WTC11 (cell line): ENCODE measurements around the gene LGALS3. TPM values are rescaled to one million over a fixed set of nuclear protein-coding genes. Genes with fewer than 3 reads are reported as not detected.

Experiments
- ATAC-seq: fragments of 200-7000 bp; cut with Tn5 transposase; 2 replicates; pipeline ENCODE4 v1.10.0; 2021; ENCODE audit warnings: mild to moderate bottlenecking, moderate library complexity
- CTCF ChIA-PET: fragments of 300-600 bp; sonication (Branson Sonifier 250); formaldehyde crosslinking; loops from one replicate; lab custom pipeline; 2021; ENCODE audit warnings: antibody characterized with exemption; lab: Charles Lee
- POLR2A ChIA-PET: fragments of 350-600 bp; sonication (Branson Sonifier 250); formaldehyde crosslinking; loops from one replicate; lab custom pipeline; 2021; ENCODE audit warnings: antibody characterized with exemption; lab: Charles Lee
- DNase-seq: peaks from one replicate; pipeline ENCODE4 v3.0.0; 2021; ENCODE audit warnings: low spot score
- H3K27ac Mint-ChIP-seq: 2 replicates; pipeline ENCODE4 v1.8.0; 2021; ENCODE audit warnings: mixed read lengths
- H3K27me3 Mint-ChIP-seq: 2 replicates; pipeline ENCODE4 v1.8.0; 2021; ENCODE audit warnings: low read depth, mild to moderate bottlenecking, moderate library complexity, mixed read lengths
- H3K36me3 Mint-ChIP-seq: 2 replicates; pipeline ENCODE4 v1.8.0; 2021; ENCODE audit warnings: mixed read lengths
- H3K4me1 Mint-ChIP-seq: 2 replicates; pipeline ENCODE4 v1.8.0; 2022; ENCODE audit warnings: mixed read lengths
- H3K4me3 Mint-ChIP-seq: 2 replicates; pipeline ENCODE4 v1.8.0; 2021; ENCODE audit warnings: mild to moderate bottlenecking, moderate library complexity, mixed read lengths
- H3K9me3 Mint-ChIP-seq: 2 replicates; pipeline ENCODE4 v1.8.0; 2021; ENCODE audit warnings: mixed read lengths
- ETV6 ChIP-seq: sonication (generic); formaldehyde crosslinking; IDR thresholded peaks from 2 replicates; pipeline ENCODE4 v1.8.1; 2022; ENCODE audit warnings: mild to moderate bottlenecking, missing genetic modification reagents
- FOXJ3 ChIP-seq: sonication (generic); formaldehyde crosslinking; IDR thresholded peaks from 2 replicates; pipeline ENCODE4 v1.9.0; 2021; ENCODE audit warnings: missing genetic modification reagents, mild to moderate bottlenecking, borderline replicate concordance
- JUN ChIP-seq: sonication (generic); formaldehyde crosslinking; IDR thresholded peaks from 2 replicates; pipeline ENCODE4 v1.8.0; 2023; ENCODE audit warnings: mild to moderate bottlenecking, missing genetic modification reagents
- NFYB ChIP-seq: sonication (generic); formaldehyde crosslinking; conservative IDR thresholded peaks from 2 replicates; pipeline ENCODE4 v1.8.0; 2022; ENCODE audit warnings: low read depth, missing genetic modification reagents
- ZBTB21 ChIP-seq: sonication (generic); formaldehyde crosslinking; IDR thresholded peaks from 2 replicates; pipeline ENCODE4 v1.8.1; 2023; ENCODE audit warnings: mild to moderate bottlenecking, missing genetic modification reagents, borderline replicate concordance
- ZNF121 ChIP-seq: sonication (generic); formaldehyde crosslinking; IDR thresholded peaks from 2 replicates; pipeline ENCODE4 v1.8.0; 2023; ENCODE audit warnings: missing genetic modification reagents
- ZNF219 ChIP-seq: sonication (generic); formaldehyde crosslinking; IDR thresholded peaks from 2 replicates; pipeline ENCODE4 v1.8.0; 2023; ENCODE audit warnings: missing genetic modification reagents, mild to moderate bottlenecking, borderline replicate concordance
- ZNF232 ChIP-seq: sonication (generic); formaldehyde crosslinking; IDR thresholded peaks from 2 replicates; pipeline ENCODE4 v1.8.0; 2022; ENCODE audit warnings: mild to moderate bottlenecking, missing genetic modification reagents
- ZNF423 ChIP-seq: fragments of 250-450 bp; sonication (Bioruptor Pico); IDR thresholded peaks from 2 replicates; pipeline ENCODE4 v2.1.2; 2022; ENCODE audit warnings: mild to moderate bottlenecking, moderate library complexity
- total RNA-seq: library from RNA; stranded (reverse); gene quantifications from 3 replicates; pipeline ENCODE4 v1.2.3, GENCODE V29; 2021
- TF ChIP-seq, protein P1 (sequence below): sonication (generic); formaldehyde crosslinking; IDR thresholded peaks from 2 replicates; pipeline ENCODE4 v1.8.1; 2022; ENCODE audit warnings: missing genetic modification reagents, borderline replicate concordance
- TF ChIP-seq, protein P2 (sequence below): sonication (generic); formaldehyde crosslinking; IDR thresholded peaks from 2 replicates; pipeline ENCODE4 v1.8.1; 2023; ENCODE audit warnings: mild to moderate bottlenecking, moderate library complexity, missing genetic modification reagents
- TF ChIP-seq, protein P3 (sequence below): fragments of 250-450 bp; sonication (Bioruptor Pico); IDR thresholded peaks from 2 replicates; pipeline ENCODE4 v1.9.0; 2021; ENCODE audit warnings: mild to moderate bottlenecking, borderline replicate concordance
- TF ChIP-seq, protein P4 (sequence below): fragments of 200-600 bp; IDR thresholded peaks from 2 replicates; pipeline ENCODE4 v1.8.0; 2022; ENCODE audit warnings: antibody characterized with exemption
- TF ChIP-seq, protein P5 (sequence below): fragments of 250-450 bp; sonication (Bioruptor Pico); IDR thresholded peaks from 2 replicates; pipeline ENCODE4 v1.9.0; 2021; ENCODE audit warnings: mild to moderate bottlenecking
- TF ChIP-seq, protein P6 (sequence below): sonication (generic); formaldehyde crosslinking; IDR thresholded peaks from 2 replicates; pipeline ENCODE4 v1.8.0; 2022; ENCODE audit warnings: mild to moderate bottlenecking, missing genetic modification reagents

LGALS3 gene
- total RNA-seq, 1 experiment from 2014 or later = 5.8 TPM

DNA sequence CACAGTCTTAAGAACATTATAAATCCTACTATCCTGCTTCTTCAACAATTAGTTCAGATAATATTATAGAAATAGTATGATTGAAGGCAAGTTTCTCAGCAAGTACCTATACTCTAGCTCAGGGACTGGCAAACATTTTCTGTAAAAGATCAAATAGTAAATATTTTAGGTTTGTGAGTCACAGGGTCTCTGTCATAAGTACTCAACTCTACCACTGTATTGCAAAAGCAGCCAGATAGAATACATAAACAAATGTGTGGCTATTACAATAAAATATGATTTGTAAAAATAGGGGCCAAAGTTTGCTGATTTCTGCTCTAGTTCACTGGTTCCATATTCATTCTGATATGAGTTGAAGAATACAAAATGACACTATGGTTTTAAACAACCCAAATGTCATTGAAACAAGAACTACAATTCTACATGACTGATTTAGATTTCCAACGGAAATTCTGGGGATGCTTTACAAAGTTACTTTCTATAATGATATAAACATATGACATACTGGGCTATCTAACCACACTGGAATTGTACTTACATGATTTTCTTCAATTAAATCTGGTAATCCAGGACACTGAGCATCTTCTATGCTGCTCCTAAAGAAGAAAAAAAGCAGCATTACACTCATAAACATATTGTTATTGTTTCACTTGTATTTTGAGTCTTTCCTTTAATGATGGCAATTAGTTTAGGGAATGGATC, 23.2 kb downstream of the LGALS3 start:
- Mint-ChIP-seq H3K36me3 (peaks cover 77% of the 10 kb centered on the region), H3K27me3 (no peaks in the 10 kb centered on the region), H3K4me1 (no peaks in the 10 kb centered on the region), H3K4me3 (no peak overlapping the region), H3K27ac (no peak overlapping the region), H3K9me3 (no peaks in the 10 kb centered on the region)
- DNase-seq = no peak
- ChIA-PET POLR2A (no interaction called here), CTCF (no interaction called here)
- TF ChIP-seq ZNF232 (CRISPR knock-in tag) (no peak), ZNF219 (CRISPR knock-in tag) (no peak), ETV6 (CRISPR knock-in tag) (no peak), ZNF121 (CRISPR knock-in tag) (no peak), ZNF423 (CRISPR knock-in tag) (no peak), FOXJ3 (CRISPR knock-in tag) (no peak), ZBTB21 (CRISPR knock-in tag) (no peak), NFYB (CRISPR knock-in tag) (no peak), JUN (CRISPR knock-in tag) (no peak)
- TF ChIP-seq, protein P1, sequence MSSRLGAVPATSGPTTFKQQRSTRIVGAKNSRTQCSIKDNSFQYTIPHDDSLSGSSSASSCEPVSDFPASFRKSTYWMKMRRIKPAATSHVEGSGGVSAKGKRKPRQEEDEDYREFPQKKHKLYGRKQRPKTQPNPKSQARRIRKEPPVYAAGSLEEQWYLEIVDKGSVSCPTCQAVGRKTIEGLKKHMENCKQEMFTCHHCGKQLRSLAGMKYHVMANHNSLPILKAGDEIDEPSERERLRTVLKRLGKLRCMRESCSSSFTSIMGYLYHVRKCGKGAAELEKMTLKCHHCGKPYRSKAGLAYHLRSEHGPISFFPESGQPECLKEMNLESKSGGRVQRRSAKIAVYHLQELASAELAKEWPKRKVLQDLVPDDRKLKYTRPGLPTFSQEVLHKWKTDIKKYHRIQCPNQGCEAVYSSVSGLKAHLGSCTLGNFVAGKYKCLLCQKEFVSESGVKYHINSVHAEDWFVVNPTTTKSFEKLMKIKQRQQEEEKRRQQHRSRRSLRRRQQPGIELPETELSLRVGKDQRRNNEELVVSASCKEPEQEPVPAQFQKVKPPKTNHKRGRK (CRISPR knock-in tag) = no peak
- TF ChIP-seq, protein P2, sequence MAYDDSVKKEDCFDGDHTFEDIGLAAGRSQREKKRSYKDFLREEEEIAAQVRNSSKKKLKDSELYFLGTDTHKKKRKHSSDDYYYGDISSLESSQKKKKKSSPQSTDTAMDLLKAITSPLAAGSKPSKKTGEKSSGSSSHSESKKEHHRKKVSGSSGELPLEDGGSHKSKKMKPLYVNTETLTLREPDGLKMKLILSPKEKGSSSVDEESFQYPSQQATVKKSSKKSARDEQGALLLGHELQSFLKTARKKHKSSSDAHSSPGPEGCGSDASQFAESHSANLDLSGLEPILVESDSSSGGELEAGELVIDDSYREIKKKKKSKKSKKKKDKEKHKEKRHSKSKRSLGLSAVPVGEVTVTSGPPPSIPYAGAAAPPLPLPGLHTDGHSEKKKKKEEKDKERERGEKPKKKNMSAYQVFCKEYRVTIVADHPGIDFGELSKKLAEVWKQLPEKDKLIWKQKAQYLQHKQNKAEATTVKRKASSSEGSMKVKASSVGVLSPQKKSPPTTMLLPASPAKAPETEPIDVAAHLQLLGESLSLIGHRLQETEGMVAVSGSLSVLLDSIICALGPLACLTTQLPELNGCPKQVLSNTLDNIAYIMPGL (CRISPR knock-in tag) = no peak
- TF ChIP-seq, protein P3, sequence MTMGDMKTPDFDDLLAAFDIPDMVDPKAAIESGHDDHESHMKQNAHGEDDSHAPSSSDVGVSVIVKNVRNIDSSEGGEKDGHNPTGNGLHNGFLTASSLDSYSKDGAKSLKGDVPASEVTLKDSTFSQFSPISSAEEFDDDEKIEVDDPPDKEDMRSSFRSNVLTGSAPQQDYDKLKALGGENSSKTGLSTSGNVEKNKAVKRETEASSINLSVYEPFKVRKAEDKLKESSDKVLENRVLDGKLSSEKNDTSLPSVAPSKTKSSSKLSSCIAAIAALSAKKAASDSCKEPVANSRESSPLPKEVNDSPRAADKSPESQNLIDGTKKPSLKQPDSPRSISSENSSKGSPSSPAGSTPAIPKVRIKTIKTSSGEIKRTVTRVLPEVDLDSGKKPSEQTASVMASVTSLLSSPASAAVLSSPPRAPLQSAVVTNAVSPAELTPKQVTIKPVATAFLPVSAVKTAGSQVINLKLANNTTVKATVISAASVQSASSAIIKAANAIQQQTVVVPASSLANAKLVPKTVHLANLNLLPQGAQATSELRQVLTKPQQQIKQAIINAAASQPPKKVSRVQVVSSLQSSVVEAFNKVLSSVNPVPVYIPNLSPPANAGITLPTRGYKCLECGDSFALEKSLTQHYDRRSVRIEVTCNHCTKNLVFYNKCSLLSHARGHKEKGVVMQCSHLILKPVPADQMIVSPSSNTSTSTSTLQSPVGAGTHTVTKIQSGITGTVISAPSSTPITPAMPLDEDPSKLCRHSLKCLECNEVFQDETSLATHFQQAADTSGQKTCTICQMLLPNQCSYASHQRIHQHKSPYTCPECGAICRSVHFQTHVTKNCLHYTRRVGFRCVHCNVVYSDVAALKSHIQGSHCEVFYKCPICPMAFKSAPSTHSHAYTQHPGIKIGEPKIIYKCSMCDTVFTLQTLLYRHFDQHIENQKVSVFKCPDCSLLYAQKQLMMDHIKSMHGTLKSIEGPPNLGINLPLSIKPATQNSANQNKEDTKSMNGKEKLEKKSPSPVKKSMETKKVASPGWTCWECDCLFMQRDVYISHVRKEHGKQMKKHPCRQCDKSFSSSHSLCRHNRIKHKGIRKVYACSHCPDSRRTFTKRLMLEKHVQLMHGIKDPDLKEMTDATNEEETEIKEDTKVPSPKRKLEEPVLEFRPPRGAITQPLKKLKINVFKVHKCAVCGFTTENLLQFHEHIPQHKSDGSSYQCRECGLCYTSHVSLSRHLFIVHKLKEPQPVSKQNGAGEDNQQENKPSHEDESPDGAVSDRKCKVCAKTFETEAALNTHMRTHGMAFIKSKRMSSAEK (CRISPR knock-in tag) = no peak
- TF ChIP-seq, protein P4, sequence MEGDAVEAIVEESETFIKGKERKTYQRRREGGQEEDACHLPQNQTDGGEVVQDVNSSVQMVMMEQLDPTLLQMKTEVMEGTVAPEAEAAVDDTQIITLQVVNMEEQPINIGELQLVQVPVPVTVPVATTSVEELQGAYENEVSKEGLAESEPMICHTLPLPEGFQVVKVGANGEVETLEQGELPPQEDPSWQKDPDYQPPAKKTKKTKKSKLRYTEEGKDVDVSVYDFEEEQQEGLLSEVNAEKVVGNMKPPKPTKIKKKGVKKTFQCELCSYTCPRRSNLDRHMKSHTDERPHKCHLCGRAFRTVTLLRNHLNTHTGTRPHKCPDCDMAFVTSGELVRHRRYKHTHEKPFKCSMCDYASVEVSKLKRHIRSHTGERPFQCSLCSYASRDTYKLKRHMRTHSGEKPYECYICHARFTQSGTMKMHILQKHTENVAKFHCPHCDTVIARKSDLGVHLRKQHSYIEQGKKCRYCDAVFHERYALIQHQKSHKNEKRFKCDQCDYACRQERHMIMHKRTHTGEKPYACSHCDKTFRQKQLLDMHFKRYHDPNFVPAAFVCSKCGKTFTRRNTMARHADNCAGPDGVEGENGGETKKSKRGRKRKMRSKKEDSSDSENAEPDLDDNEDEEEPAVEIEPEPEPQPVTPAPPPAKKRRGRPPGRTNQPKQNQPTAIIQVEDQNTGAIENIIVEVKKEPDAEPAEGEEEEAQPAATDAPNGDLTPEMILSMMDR = no peak
- TF ChIP-seq, protein P5, sequence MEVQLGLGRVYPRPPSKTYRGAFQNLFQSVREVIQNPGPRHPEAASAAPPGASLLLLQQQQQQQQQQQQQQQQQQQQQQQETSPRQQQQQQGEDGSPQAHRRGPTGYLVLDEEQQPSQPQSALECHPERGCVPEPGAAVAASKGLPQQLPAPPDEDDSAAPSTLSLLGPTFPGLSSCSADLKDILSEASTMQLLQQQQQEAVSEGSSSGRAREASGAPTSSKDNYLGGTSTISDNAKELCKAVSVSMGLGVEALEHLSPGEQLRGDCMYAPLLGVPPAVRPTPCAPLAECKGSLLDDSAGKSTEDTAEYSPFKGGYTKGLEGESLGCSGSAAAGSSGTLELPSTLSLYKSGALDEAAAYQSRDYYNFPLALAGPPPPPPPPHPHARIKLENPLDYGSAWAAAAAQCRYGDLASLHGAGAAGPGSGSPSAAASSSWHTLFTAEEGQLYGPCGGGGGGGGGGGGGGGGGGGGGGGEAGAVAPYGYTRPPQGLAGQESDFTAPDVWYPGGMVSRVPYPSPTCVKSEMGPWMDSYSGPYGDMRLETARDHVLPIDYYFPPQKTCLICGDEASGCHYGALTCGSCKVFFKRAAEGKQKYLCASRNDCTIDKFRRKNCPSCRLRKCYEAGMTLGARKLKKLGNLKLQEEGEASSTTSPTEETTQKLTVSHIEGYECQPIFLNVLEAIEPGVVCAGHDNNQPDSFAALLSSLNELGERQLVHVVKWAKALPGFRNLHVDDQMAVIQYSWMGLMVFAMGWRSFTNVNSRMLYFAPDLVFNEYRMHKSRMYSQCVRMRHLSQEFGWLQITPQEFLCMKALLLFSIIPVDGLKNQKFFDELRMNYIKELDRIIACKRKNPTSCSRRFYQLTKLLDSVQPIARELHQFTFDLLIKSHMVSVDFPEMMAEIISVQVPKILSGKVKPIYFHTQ = no peak
- TF ChIP-seq, protein P6, sequence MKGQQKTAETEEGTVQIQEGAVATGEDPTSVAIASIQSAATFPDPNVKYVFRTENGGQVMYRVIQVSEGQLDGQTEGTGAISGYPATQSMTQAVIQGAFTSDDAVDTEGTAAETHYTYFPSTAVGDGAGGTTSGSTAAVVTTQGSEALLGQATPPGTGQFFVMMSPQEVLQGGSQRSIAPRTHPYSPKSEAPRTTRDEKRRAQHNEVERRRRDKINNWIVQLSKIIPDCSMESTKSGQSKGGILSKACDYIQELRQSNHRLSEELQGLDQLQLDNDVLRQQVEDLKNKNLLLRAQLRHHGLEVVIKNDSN (CRISPR knock-in tag) = no peak
- ATAC-seq = no peak
